ENCODE measurements around the gene RIPK1. TPM values are rescaled to one million over a fixed set of nuclear protein-coding genes. Genes with fewer than 3 reads are reported as not detected.
A peak's percentile ranks its signal among the peaks of the same experiment; 100 is the strongest.

RIPK1 gene
- total RNA-seq, 1 experiment from 2014 or later: 11.6 TPM

GRCh38 chr6:3159805-3160781 lies 91.8 kb downstream of the RIPK1 start:
- no TSS peak for BruUV-seq (replicated peaks)
- H3K36me3 Mint-ChIP-seq (ENCODE audit: insufficient read depth, unreplicated experiment): peaks cover 42% of the 10 kb centered on the region
- no peak for TF ChIP-seq CTCF (IDR thresholded peaks at IDR 0.05; ENCODE audit: unreplicated experiment)
- intact Hi-C loops (cut with micrococcal nuclease; ENCODE audit: unreplicated experiment): loop anchor here (5.0 kb wide), 1 partner anchor 47 kb away; no protein-coding TSS in a partner anchor
- peaks cover 18% of the 10 kb centered on the region for H3K4me1 Mint-ChIP-seq (ENCODE audit: low read depth, unreplicated experiment)
- CTCF ChIA-PET: no interaction called here
- peak overlapping the region; percentile 22 for H3K4me3 Mint-ChIP-seq (ENCODE audit: low read depth, unreplicated experiment)
- peak overlapping the region; percentile 85 for H3K27ac Mint-ChIP-seq (ENCODE audit: unreplicated experiment)
- DNase-seq: peak; percentile 48
- H3K9me3 Mint-ChIP-seq (ENCODE audit: low read depth, unreplicated experiment): no peaks in the 10 kb centered on the region
- H3K27me3 Mint-ChIP-seq (ENCODE audit: unreplicated experiment): no peaks in the 10 kb centered on the region

DNA sequence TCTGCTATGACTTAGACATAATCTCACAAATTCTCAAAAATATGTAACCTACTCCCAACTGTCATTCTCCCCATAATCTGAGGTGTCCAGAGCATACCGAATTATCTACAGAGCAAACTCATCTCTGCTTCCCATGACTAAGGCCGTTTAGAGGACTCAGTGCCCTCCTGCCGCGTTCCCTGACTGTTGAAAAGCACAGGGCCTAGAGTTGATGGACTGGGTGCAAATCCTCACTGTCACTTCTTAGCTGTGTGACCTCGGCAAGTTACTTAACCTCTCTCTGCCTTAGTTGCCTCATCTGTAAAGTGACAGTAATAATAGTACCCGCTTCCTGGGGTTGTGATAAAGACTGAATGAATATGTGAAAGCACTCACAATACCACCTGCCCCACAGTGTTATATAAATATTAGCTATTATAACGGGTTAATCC lies 93.8 kb downstream of the RIPK1 start:
- no peak for DNase-seq
- Mint-ChIP-seq H3K4me3 (ENCODE audit: low read depth, unreplicated experiment) (peak overlapping the region; percentile 69), H3K27me3 (ENCODE audit: unreplicated experiment) (no peaks in the 10 kb centered on the region), H3K9me3 (ENCODE audit: low read depth, unreplicated experiment) (no peaks in the 10 kb centered on the region), H3K4me1 (ENCODE audit: low read depth, unreplicated experiment) (peaks cover 18% of the 10 kb centered on the region), H3K27ac (ENCODE audit: unreplicated experiment) (no peak overlapping the region), H3K36me3 (ENCODE audit: insufficient read depth, unreplicated experiment) (peaks cover 31% of the 10 kb centered on the region)
- BruUV-seq (replicated peaks): no TSS peak
- CTCF ChIA-PET: interaction anchor here (0.5 to 1.2 kb wide), 5 partner anchors 15 to 102 kb away, joined by 3 to 6 read pairs (median 4); no protein-coding TSS in a partner anchor
- intact Hi-C loops (cut with micrococcal nuclease; ENCODE audit: unreplicated experiment): loop anchor here (5.0 kb wide), 1 partner anchor 45 kb away; no protein-coding TSS in a partner anchor
- TF ChIP-seq CTCF (IDR thresholded peaks at IDR 0.05; ENCODE audit: unreplicated experiment): no peak

DNA sequence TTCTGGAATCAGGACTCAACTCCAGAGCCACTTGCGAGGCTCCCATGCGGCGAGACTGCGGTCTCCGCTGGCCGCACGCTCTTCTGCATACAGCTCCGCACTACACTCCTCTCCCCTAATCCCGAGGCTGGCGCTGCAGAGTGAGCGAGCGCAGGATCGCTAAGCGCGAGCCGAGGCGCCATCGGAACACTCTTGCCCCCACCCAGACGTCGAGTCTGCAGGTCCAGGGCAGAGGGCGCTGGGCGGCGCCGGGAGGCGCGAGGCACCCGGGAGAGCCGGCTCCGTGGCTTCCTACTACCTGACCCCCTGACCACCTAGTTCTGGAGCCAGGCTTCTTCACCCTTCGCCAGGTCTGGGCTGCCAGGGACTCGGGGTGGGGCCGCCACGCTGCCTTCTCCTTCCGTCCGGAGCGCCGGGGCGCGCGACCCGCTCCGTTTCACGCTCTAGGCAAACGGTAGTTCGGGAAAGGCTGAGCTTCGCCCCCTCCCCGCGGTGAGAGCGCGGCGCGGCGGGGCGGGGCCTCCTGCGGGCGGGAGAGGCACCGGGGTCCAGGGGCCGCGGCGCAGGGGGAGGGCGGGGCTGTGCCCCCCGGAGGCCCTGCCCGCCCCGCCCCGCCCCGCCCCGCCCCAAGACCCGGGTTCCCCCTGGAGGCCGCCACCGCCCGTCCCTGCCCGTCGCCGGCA lies 94.4 kb downstream of the RIPK1 start:
- no peak overlapping the region for H3K27ac Mint-ChIP-seq (ENCODE audit: unreplicated experiment)
- TSS peak; percentile 48 for BruUV-seq (replicated peaks)
- H3K4me1 Mint-ChIP-seq (ENCODE audit: low read depth, unreplicated experiment): peaks cover 18% of the 10 kb centered on the region
- H3K27me3 Mint-ChIP-seq (ENCODE audit: unreplicated experiment): no peaks in the 10 kb centered on the region
- H3K9me3 Mint-ChIP-seq (ENCODE audit: low read depth, unreplicated experiment): no peaks in the 10 kb centered on the region
- intact Hi-C loops (cut with micrococcal nuclease; ENCODE audit: unreplicated experiment): loop anchor here (5.0 kb wide), 1 partner anchor 45 kb away; no protein-coding TSS in a partner anchor
- peak overlapping the region; percentile 69 for H3K4me3 Mint-ChIP-seq (ENCODE audit: low read depth, unreplicated experiment)
- no peak for TF ChIP-seq CTCF (IDR thresholded peaks at IDR 0.05; ENCODE audit: unreplicated experiment)
- peak; percentile 68 for DNase-seq
- CTCF ChIA-PET: interaction anchor here (0.5 to 1.2 kb wide), 5 partner anchors 14 to 103 kb away, joined by 3 to 6 read pairs (median 4); no protein-coding TSS in a partner anchor
- H3K36me3 Mint-ChIP-seq (ENCODE audit: insufficient read depth, unreplicated experiment): peaks cover 28% of the 10 kb centered on the region

- no peak for TF ChIP-seq CTCF (IDR thresholded peaks at IDR 0.05; ENCODE audit: unreplicated experiment)
- Mint-ChIP-seq H3K36me3 (ENCODE audit: insufficient read depth, unreplicated experiment) (peaks cover 23% of the 10 kb centered on the region), H3K9me3 (ENCODE audit: low read depth, unreplicated experiment) (no peaks in the 10 kb centered on the region), H3K27me3 (ENCODE audit: unreplicated experiment) (no peaks in the 10 kb centered on the region), H3K4me1 (ENCODE audit: low read depth, unreplicated experiment) (peaks cover 18% of the 10 kb centered on the region), H3K27ac (ENCODE audit: unreplicated experiment) (no peak overlapping the region), H3K4me3 (ENCODE audit: low read depth, unreplicated experiment) (peak overlapping the region; percentile 69)
- intact Hi-C loops (cut with micrococcal nuclease; ENCODE audit: unreplicated experiment): loop anchor here (5.0 kb wide), 1 partner anchor 44 kb away; no protein-coding TSS in a partner anchor
- BruUV-seq (replicated peaks): no TSS peak
- DNase-seq: no peak
- CTCF ChIA-PET: interaction anchor here (1.2 kb wide), 1 partner anchor 46 kb away, joined by 4 read pairs; no protein-coding TSS in a partner anchor
Observed at GRCh38 chr6:3163248-3163594, 94.9 kb downstream of the RIPK1 start.

Data from Calu3 (cell line).